ENCODE results near the gene CUX1. TPM values are rescaled to one million over a fixed set of nuclear protein-coding genes. Genes with fewer than 3 reads are reported as not detected.

The CUX1 gene
- polyA plus RNA-seq, 1 experiment: 29.7 TPM

DNA sequence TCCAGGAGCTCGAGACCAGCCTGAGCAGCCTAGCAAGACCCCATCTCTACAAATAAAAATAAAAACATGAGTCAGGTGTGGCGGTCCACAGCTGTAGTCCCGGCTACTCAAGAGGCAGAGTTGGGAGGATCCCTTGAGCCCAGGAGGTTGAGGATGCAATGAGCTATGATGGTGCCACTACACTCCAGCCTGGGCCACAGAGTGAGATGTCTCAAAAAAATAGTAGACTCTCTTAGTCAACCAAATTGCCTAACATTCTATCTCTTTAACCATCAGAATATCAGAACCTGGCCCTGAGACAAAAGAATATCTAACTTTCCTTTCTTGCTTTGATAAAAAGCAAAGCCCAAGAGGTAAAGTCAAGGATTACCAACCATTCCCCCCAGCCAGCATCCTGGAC, 35.0 kb upstream of the CUX1 start:
- H3K9me3 ChIP-seq (ENCODE audit: control insufficient read depth, insufficient read depth, low read length): 0 out of 2 replicates have a peak, but pooled peaks cover under 1% of the 10 kb centered on the region
- H3K27ac ChIP-seq (ENCODE audit: low read depth, low read length): no peak overlapping the region
- DNase-seq (ENCODE audit: low read depth, low spot score): no peak
- ChIA-PET POLR2A (no interaction called here), CTCF (no interaction called here)
- TF ChIP-seq, protein P1, sequence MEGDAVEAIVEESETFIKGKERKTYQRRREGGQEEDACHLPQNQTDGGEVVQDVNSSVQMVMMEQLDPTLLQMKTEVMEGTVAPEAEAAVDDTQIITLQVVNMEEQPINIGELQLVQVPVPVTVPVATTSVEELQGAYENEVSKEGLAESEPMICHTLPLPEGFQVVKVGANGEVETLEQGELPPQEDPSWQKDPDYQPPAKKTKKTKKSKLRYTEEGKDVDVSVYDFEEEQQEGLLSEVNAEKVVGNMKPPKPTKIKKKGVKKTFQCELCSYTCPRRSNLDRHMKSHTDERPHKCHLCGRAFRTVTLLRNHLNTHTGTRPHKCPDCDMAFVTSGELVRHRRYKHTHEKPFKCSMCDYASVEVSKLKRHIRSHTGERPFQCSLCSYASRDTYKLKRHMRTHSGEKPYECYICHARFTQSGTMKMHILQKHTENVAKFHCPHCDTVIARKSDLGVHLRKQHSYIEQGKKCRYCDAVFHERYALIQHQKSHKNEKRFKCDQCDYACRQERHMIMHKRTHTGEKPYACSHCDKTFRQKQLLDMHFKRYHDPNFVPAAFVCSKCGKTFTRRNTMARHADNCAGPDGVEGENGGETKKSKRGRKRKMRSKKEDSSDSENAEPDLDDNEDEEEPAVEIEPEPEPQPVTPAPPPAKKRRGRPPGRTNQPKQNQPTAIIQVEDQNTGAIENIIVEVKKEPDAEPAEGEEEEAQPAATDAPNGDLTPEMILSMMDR (IDR thresholded peaks at IDR 0.05; ENCODE audit: low read depth, low read length): no peak
- no peak overlapping the region for H3K4me3 ChIP-seq (ENCODE audit: low read depth, low read length)
- peaks cover 30% of the 10 kb centered on the region for H3K27me3 ChIP-seq (ENCODE audit: control insufficient read depth, insufficient read depth, low read length)

DNA sequence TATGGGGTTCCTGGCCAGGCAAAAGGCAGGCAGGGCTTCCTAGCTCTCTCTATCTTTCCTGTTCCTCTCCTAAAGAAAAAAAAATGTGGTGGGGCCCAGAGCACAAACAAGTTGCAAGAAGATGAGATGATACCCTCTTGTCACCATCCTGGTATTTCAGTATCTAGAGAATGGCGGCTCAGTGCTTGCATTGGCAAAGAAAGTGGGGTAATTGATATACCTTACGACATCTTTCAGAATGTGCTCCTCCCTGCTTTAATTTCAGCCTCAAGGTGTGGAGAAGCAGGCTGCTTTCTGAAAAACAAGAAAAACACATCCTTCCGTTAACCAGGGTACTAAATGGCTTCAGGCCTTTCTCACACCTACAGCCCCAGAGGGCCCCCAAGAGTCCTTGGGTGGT, 34.5 kb upstream of the CUX1 start:
- no peak for DNase-seq (ENCODE audit: low read depth, low spot score)

DNA sequence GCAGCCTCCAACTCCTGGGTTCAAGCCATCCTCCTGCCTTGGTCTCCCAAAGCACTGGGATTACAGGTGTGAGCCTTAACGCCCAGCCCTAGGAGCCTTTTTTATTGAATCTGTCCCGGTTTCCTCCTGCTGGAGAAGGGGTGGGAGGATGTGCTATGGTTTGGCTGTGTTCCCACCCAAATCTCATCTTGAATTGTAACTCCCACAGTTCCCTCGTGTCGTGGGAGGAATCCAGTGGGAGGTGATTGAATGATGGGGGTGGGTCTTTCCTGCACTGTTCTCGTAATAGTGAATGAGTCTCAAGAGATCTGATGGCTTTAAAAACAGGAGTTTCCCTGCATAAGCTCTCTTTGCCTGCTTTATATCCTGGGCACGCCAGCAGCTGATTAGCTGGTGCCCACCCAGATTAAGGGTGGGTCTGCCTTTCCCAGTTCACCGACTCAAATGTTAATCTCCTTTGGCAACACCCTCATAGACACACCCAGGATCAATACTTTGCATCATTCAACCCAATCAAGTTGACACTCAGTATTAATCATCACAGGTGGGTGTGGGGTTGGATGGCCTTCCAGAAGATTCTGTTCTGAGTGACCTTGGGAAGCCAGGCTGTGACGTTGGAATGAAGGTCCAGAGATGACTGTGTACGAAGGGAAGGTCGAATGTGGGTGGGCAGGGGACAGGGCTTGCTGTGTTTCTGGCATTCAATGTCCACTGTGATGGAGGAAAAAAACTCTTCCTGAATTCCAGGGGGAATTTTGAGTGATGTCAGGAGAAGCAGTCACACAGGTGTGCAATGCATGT, 33.8 kb upstream of the CUX1 start:
- ChIA-PET CTCF (no interaction called here), POLR2A (no interaction called here)
- no peak overlapping the region for H3K4me3 ChIP-seq (ENCODE audit: low read depth, low read length)
- TF ChIP-seq, protein P1 (IDR thresholded peaks at IDR 0.05; ENCODE audit: low read depth, low read length): no peak
- no peak overlapping the region for H3K27ac ChIP-seq (ENCODE audit: low read depth, low read length)
- H3K27me3 ChIP-seq (ENCODE audit: control insufficient read depth, insufficient read depth, low read length): peaks cover 25% of the 10 kb centered on the region
- DNase-seq (ENCODE audit: low read depth, low spot score): no peak
- peaks cover 9% of the 10 kb centered on the region for H3K9me3 ChIP-seq (ENCODE audit: control insufficient read depth, insufficient read depth, low read length)

More for the DNA sequence above, 34.5 kb upstream of the CUX1 start:
- ChIA-PET POLR2A (no interaction called here), CTCF (no interaction called here)
- Histone ChIP-seq H3K27me3 (ENCODE audit: control insufficient read depth, insufficient read depth, low read length) (peaks cover 28% of the 10 kb centered on the region), H3K4me3 (ENCODE audit: low read depth, low read length) (no peak overlapping the region), H3K27ac (ENCODE audit: low read depth, low read length) (no peak overlapping the region), H3K9me3 (ENCODE audit: control insufficient read depth, insufficient read depth, low read length) (peaks cover 5% of the 10 kb centered on the region)
- TF ChIP-seq, protein P1 (IDR thresholded peaks at IDR 0.05; ENCODE audit: low read depth, low read length): no peak

DNA sequence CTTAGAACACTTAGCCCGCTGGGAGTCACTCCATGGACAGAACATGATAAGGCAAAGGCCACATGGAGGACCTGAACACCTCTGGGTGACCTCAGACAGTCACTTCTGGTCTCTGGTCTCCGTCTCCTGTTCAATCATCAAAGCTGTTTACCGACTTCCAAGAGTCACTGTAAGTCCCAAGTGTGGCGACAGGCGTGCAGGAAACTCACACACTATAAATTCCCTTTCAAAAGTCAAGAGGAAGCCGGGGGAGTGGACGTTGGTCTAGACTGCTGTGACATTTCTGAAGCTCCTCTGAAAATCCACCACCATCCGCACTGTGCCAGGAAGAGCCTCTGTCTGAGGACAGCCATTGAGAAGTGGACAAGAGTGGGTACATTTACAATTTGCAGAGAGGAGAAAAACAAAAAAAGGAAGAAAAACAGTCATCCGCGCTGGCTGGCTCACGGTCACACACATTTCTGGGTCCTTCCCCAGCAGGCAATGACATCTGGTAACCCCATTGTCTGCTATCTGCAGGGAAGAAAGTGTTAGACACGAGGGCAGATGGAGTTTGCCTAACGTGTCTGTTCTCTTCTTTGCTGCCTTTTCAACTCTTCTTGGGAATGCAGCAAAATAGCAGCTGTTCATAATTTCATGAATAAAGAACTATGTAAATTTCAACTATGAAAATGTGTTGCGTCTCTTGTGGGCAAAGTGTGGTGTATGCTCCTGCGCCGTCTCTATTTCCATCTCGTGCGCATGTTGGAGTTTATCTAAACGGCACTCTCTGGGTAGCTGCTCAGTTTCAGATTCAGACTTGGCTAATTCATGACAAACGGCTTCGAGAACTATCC, 32.9 kb upstream of the CUX1 start:
- H3K4me3 ChIP-seq (ENCODE audit: low read depth, low read length): no peak overlapping the region
- no peak for DNase-seq (ENCODE audit: low read depth, low spot score)
- H3K27ac ChIP-seq (ENCODE audit: low read depth, low read length): no peak overlapping the region
- peaks cover 9% of the 10 kb centered on the region for H3K9me3 ChIP-seq (ENCODE audit: control insufficient read depth, insufficient read depth, low read length)
- ChIA-PET CTCF (no interaction called here), POLR2A (no interaction called here)
- TF ChIP-seq, protein P1 (IDR thresholded peaks at IDR 0.05; ENCODE audit: low read depth, low read length): no peak
- peaks cover 25% of the 10 kb centered on the region for H3K27me3 ChIP-seq (ENCODE audit: control insufficient read depth, insufficient read depth, low read length)

DNA sequence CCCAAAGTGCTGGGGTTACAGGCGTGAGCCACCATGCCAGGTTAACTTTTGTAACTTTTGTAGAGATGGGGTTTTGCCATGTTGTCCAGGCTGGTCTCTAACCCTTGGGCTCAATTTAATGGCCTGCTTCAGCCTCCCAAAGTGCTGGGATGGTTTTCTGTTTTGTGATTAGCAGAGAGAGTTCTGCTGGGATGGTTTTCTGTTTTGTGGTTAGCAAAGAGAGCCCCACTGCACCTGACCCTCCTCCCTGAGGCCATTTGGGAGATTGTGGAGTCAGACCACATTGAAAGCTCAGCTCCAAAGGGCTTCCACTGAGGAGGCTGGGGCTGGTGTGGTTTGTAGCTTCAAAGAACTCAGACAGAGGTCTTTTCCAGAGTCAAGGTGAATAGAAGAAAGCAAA, 29.6 kb upstream of the CUX1 start:
- Histone ChIP-seq H3K9me3 (ENCODE audit: control insufficient read depth, insufficient read depth, low read length) (peaks cover 9% of the 10 kb centered on the region), H3K4me3 (ENCODE audit: low read depth, low read length) (no peak overlapping the region), H3K27me3 (ENCODE audit: control insufficient read depth, insufficient read depth, low read length) (peaks cover 23% of the 10 kb centered on the region), H3K27ac (ENCODE audit: low read depth, low read length) (no peak overlapping the region)
- POLR2A ChIA-PET: no interaction called here
- no peak for DNase-seq (ENCODE audit: low read depth, low spot score)
- TF ChIP-seq, protein P1 (IDR thresholded peaks at IDR 0.05; ENCODE audit: low read depth, low read length): no peak
- CTCF ChIA-PET: no interaction called here

Measured in AG04450 (cell line).